ENCODE results near the gene CPXM1.

CPXM1 gene

GRCh38 chr20:2800521-2801285 lies at the start of gene CPXM1:
TSS of gene CPXM1 (minus strand) at chr20:2800627. CDS start at chr20:2800572, 55 bp downstream.
- peak; percentile 86 for ATAC-seq
- TF ChIP-seq TSHZ2 (CRISPR knock-in tag; IDR thresholded peaks at IDR 0.05), result peak; percentile 25; the same call in 1 of the 2 replicates
- TF ChIP-seq CSDC2 (CRISPR knock-in tag; IDR thresholded peaks at IDR 0.05), result no peak

- no peak for TF ChIP-seq ISL1 (CRISPR knock-in tag; IDR thresholded peaks at IDR 0.05)
- TF ChIP-seq ESRRG (CRISPR knock-in tag; IDR thresholded peaks at IDR 0.05), result no peak
- TF ChIP-seq ZNF70 (CRISPR knock-in tag; IDR thresholded peaks at IDR 0.05), result no peak
- no peak for TF ChIP-seq PPARA (CRISPR knock-in tag; IDR thresholded peaks at IDR 0.05; ENCODE audit: borderline replicate concordance)
- no peak for TF ChIP-seq TOX (CRISPR knock-in tag; IDR thresholded peaks at IDR 0.05; ENCODE audit: borderline replicate concordance)
- TF ChIP-seq ARNTL (CRISPR knock-in tag; IDR thresholded peaks at IDR 0.05; ENCODE audit: borderline replicate concordance, low read depth), result no peak
- no peak for TF ChIP-seq BACH2 (CRISPR knock-in tag; IDR thresholded peaks at IDR 0.05; ENCODE audit: borderline replicate concordance)
- TF ChIP-seq CSRNP3 (CRISPR knock-in tag; IDR thresholded peaks at IDR 0.05), result no peak
- no peak for TF ChIP-seq CSDC2 (CRISPR knock-in tag; IDR thresholded peaks at IDR 0.05)
- no peak for TF ChIP-seq ZFP3 (CRISPR knock-in tag; IDR thresholded peaks at IDR 0.05)
- TF ChIP-seq ZNF8 (CRISPR knock-in tag; IDR thresholded peaks at IDR 0.05), result no peak
- TF ChIP-seq TCF4 (CRISPR knock-in tag; IDR thresholded peaks at IDR 0.05; ENCODE audit: borderline replicate concordance), result no peak
- ATAC-seq, result no peak
These were observed 49.1 kb upstream of the CPXM1 start for GRCh38 chr20:2849529-2849928.

- no peak for ATAC-seq
- no peak for TF ChIP-seq ZFP3 (CRISPR knock-in tag; IDR thresholded peaks at IDR 0.05)
- no peak for TF ChIP-seq GLIS3 (CRISPR knock-in tag; IDR thresholded peaks at IDR 0.05)
- no peak for TF ChIP-seq CREB5 (CRISPR knock-in tag; IDR thresholded peaks at IDR 0.05; ENCODE audit: low read depth)
- TF ChIP-seq OSR1 (CRISPR knock-in tag; IDR thresholded peaks at IDR 0.05), result no peak
- no peak for TF ChIP-seq TOX (CRISPR knock-in tag; IDR thresholded peaks at IDR 0.05; ENCODE audit: borderline replicate concordance)
- TF ChIP-seq SNAI2 (CRISPR knock-in tag; IDR thresholded peaks at IDR 0.05), result no peak
- no peak for TF ChIP-seq ZC3H10 (CRISPR knock-in tag; IDR thresholded peaks at IDR 0.05)
- TF ChIP-seq ARNTL (CRISPR knock-in tag; IDR thresholded peaks at IDR 0.05; ENCODE audit: borderline replicate concordance, low read depth), result no peak
- TF ChIP-seq ESRRG (CRISPR knock-in tag; IDR thresholded peaks at IDR 0.05), result no peak
- no peak for TF ChIP-seq PPARA (CRISPR knock-in tag; IDR thresholded peaks at IDR 0.05; ENCODE audit: borderline replicate concordance)
- TF ChIP-seq CSDC2 (CRISPR knock-in tag; IDR thresholded peaks at IDR 0.05), result no peak
- no peak for TF ChIP-seq ZFP30 (CRISPR knock-in tag; IDR thresholded peaks at IDR 0.05)
- TF ChIP-seq POU6F1 (CRISPR knock-in tag; IDR thresholded peaks at IDR 0.05; ENCODE audit: borderline replicate concordance, low read depth), result no peak
- TF ChIP-seq TCF4 (CRISPR knock-in tag; IDR thresholded peaks at IDR 0.05; ENCODE audit: borderline replicate concordance), result no peak
- TF ChIP-seq ZNF70 (CRISPR knock-in tag; IDR thresholded peaks at IDR 0.05), result no peak
- TF ChIP-seq ISL1 (CRISPR knock-in tag; IDR thresholded peaks at IDR 0.05), result no peak
These were observed 47.4 kb upstream of the CPXM1 start for GRCh38 chr20:2847802-2848201.

- no peak for ATAC-seq
These were observed 46.3 kb upstream of the CPXM1 start for GRCh38 chr20:2846698-2847097.

More at GRCh38 chr20:2846698-2847097, 46.3 kb upstream of the CPXM1 start:
- TF ChIP-seq ZFP3 (CRISPR knock-in tag; IDR thresholded peaks at IDR 0.05), result no peak

Data from SK-N-SH treated with all-trans-retinoic acid at 6 μM for 48 hours (cell line).